K562 (cell line): ENCODE results near the gene RBM34. TPM values are rescaled to one million over a fixed set of nuclear protein-coding genes. Genes with fewer than 3 reads are reported as not detected.

Experiments used
- ATF1 ChIP-seq, 2 experiments: fragments of 450-650 bp in 1 of 2; IDR thresholded peaks; 2 replicates each; pipeline ENCODE4 v1.6.1; 2016; ENCODE audit warnings: missing compliant biosample characterization in 1 of 2, missing genetic modification characterization in 1 of 2
- GTF2F1 ChIP-seq: IDR thresholded peaks from 2 replicates; pipeline ENCODE4 v1.6.1; 2011; ENCODE audit warnings: low read depth, low read length, improper control_type of control experiment
- KAT2B ChIP-seq: IDR thresholded peaks from one replicate; pipeline ENCODE4 v1.6.1; 2012; ENCODE audit warnings: low read depth, mild to moderate bottlenecking, control low read depth, inconsistent platforms, low read length, moderate library complexity
- KAT8 ChIP-seq: fragments of 450-650 bp; IDR thresholded peaks from 2 replicates; pipeline ENCODE4 v1.6.1; 2016; ENCODE audit warnings: low read depth, mild to moderate bottlenecking
- LARP7 ChIP-seq: fragments of 450-650 bp; IDR thresholded peaks from 2 replicates; pipeline ENCODE4 v1.6.1; 2016
- MIER1 ChIP-seq: fragments of 450-650 bp; IDR thresholded peaks from 2 replicates; pipeline ENCODE4 v1.6.1; 2016; ENCODE audit warnings: antibody characterized with exemption, mild to moderate bottlenecking, low read depth
- MYC ChIP-seq, 2 experiments: fragments of 250-450 bp in 1 of 2; sonication (Bioruptor Pico) in 1 of 2; IDR thresholded peaks; 2 replicates each; pipeline versions ENCODE4 v1.5.1 to v1.6.1; 2012 to 2021; ENCODE audit warnings: low read depth in 2 of 2, borderline replicate concordance in 1 of 2, improper control_type of control experiment in 1 of 2, low read length in 1 of 2, mild to moderate bottlenecking in 1 of 2, moderate library complexity in 1 of 2
- NBN ChIP-seq: fragments of 450-650 bp; IDR thresholded peaks from 2 replicates; pipeline ENCODE4 v1.6.1; 2016; ENCODE audit warnings: low read depth, mild to moderate bottlenecking
- NCOA2 ChIP-seq, 2 experiments: fragments of 450-650 bp; IDR thresholded peaks; 2 replicates each; pipeline ENCODE4 v1.6.1; 2018; ENCODE audit warnings: mild to moderate bottlenecking in 2 of 2, moderate library complexity in 1 of 2; ENCODE audit not compliant: partially characterized antibody in 2 of 2
- NFE2L1 ChIP-seq: fragments of 450-650 bp; IDR thresholded peaks from 2 replicates; pipeline ENCODE4 v1.6.1; 2016; ENCODE audit warnings: missing genetic modification characterization, low read depth, mild to moderate bottlenecking, missing compliant biosample characterization, moderate library complexity, borderline replicate concordance
- RAD51 ChIP-seq: fragments of 450-650 bp; IDR thresholded peaks from 2 replicates; pipeline ENCODE4 v1.7.1; 2016; ENCODE audit warnings: low read depth, mild to moderate bottlenecking, borderline replicate concordance
- SRSF9 ChIP-seq: fragments of 200-400 bp; formaldehyde crosslinking; IDR thresholded peaks from 2 replicates; pipeline ENCODE4 v1.6.1; 2017; ENCODE audit warnings: low read depth, low read length, borderline replicate concordance
- TCF3 ChIP-seq: sonication (generic); formaldehyde crosslinking; IDR thresholded peaks from 2 replicates; pipeline ENCODE4 v1.4.0; 2020; ENCODE audit warnings: mild to moderate bottlenecking, missing genetic modification reagents
- ZNF24 ChIP-seq: fragments of 450-650 bp; IDR thresholded peaks from 2 replicates; pipeline ENCODE4 v1.6.1; 2016
- ZNF584 ChIP-seq: fragments of 200-800 bp; sonication (Bioruptor generic); IDR thresholded peaks from 2 replicates; pipeline ENCODE4 v1.6.1; 2016; ENCODE audit warnings: low read depth, mild to moderate bottlenecking, missing genetic modification characterization, missing compliant biosample characterization
- ZNF766 ChIP-seq: fragments of 200-800 bp; sonication (Bioruptor generic); conservative IDR thresholded peaks from 2 replicates; pipeline ENCODE4 v1.6.1; 2016; ENCODE audit warnings: missing genetic modification characterization, missing compliant biosample characterization
- ZNF778 ChIP-seq: fragments of 450-650 bp; formaldehyde crosslinking; IDR thresholded peaks from 2 replicates; pipeline ENCODE4 v1.4.0; 2020; ENCODE audit warnings: mild to moderate bottlenecking, moderate library complexity
- polyA plus RNA-seq, 8 experiments: library from polyadenylated mRNA; depleted of rRNA in 4 of 8; stranded (reverse) in 5 of 8; unstranded in 3 of 8; fragments of >200 nt; fragmentation: Nextera tagmentation in 2 of 8; fragmentation: Illumina TruSeq in 1 of 8; extraction: Ambion mirVana in 2 of 8; extraction: Trizol in 1 of 8; gene quantifications; 2 replicates each; pipeline versions ENCODE4 v1.2.1 to v1.2.3, GENCODE V29; 2011 to 2014; ENCODE audit warnings: inconsistent platforms in 1 of 8, missing spikeins in 1 of 8
- total RNA-seq, 7 experiments: library from RNA; depleted of rRNA in 6 of 7; stranded (reverse); fragments of >200 nt in 6 of 7; fragmentation: Illumina TruSeq in 2 of 7; extraction: Trizol in 2 of 7; gene quantifications; 2 replicates each; pipeline versions ENCODE4 v1.2.1 to v1.2.3, GENCODE V29; 2011 to 2021; ENCODE audit warnings: low replicate concordance in 1 of 7
- TF ChIP-seq, protein P1 (sequence below), 2 experiments: fragments of 450-650 bp; IDR thresholded peaks; 2 replicates each; pipeline ENCODE4 v1.6.1; 2018; ENCODE audit warnings: mild to moderate bottlenecking in 2 of 2, low read depth in 1 of 2; ENCODE audit not compliant: partially characterized antibody in 2 of 2
- TF ChIP-seq, protein P2 (sequence below): fragments of 250-450 bp; sonication (Bioruptor Pico); IDR thresholded peaks from 2 replicates; pipeline ENCODE4 v1.4.0; 2020
- TF ChIP-seq, protein P3 (sequence below): fragments of 450-650 bp; IDR thresholded peaks from 2 replicates; pipeline ENCODE4 v1.6.1; 2018; ENCODE audit not compliant: partially characterized antibody

Gene RBM34
- total and polyA plus RNA-seq, 9 of the 15 experiments (the other 6 are each of a cell fraction or from before 2014, with no cell fraction given) = 64.0 to 178 (median 124) TPM

DNA sequence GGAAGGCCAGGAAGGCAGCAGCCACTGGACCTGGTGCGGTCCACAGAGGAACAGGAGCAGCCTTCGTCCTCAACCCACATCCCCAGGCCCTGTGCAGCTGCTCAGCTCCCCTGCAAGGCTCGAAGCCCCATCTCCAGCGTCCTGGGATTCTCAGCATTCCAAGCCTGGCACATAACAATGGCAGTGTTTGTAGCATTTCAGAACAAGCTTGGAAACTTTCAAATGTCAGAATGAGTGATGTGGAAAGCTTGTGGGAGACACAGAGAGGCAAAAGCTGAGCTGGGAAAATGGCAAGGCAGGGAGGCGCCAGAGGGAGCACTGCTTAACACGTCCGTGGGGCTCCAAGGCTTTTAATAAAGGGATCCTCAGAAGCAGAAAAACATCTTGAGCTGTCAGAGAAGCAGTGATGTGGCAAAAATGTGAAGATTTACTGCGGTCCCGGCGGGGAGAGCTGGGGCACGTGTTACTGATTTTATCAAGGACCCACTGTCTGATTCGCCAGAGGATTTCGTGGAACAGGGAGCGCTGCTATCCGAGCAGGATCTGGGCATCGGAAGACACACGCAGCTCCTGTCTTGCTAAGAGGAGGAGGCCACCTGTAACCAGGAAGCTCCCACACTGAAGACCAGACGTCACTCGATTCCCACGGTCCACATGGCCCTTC lies 70.5 kb downstream of the RBM34 start (continued):
- TF ChIP-seq, protein P1, sequence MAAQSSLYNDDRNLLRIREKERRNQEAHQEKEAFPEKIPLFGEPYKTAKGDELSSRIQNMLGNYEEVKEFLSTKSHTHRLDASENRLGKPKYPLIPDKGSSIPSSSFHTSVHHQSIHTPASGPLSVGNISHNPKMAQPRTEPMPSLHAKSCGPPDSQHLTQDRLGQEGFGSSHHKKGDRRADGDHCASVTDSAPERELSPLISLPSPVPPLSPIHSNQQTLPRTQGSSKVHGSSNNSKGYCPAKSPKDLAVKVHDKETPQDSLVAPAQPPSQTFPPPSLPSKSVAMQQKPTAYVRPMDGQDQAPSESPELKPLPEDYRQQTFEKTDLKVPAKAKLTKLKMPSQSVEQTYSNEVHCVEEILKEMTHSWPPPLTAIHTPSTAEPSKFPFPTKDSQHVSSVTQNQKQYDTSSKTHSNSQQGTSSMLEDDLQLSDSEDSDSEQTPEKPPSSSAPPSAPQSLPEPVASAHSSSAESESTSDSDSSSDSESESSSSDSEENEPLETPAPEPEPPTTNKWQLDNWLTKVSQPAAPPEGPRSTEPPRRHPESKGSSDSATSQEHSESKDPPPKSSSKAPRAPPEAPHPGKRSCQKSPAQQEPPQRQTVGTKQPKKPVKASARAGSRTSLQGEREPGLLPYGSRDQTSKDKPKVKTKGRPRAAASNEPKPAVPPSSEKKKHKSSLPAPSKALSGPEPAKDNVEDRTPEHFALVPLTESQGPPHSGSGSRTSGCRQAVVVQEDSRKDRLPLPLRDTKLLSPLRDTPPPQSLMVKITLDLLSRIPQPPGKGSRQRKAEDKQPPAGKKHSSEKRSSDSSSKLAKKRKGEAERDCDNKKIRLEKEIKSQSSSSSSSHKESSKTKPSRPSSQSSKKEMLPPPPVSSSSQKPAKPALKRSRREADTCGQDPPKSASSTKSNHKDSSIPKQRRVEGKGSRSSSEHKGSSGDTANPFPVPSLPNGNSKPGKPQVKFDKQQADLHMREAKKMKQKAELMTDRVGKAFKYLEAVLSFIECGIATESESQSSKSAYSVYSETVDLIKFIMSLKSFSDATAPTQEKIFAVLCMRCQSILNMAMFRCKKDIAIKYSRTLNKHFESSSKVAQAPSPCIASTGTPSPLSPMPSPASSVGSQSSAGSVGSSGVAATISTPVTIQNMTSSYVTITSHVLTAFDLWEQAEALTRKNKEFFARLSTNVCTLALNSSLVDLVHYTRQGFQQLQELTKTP (IDR thresholded peaks at IDR 0.05; ENCODE audit: low read depth in 1 of 2, partially characterized antibody in 2 of 2) = peak in 1 of 2 experiments; percentile 57
- no peak for TF ChIP-seq NCOA2 (IDR thresholded peaks at IDR 0.05; ENCODE audit: partially characterized antibody in 2 of 2)
- no peak for TF ChIP-seq ZNF778 (CRISPR knock-in tag)
- TF ChIP-seq GTF2F1 = no peak
- TF ChIP-seq, protein P2, sequence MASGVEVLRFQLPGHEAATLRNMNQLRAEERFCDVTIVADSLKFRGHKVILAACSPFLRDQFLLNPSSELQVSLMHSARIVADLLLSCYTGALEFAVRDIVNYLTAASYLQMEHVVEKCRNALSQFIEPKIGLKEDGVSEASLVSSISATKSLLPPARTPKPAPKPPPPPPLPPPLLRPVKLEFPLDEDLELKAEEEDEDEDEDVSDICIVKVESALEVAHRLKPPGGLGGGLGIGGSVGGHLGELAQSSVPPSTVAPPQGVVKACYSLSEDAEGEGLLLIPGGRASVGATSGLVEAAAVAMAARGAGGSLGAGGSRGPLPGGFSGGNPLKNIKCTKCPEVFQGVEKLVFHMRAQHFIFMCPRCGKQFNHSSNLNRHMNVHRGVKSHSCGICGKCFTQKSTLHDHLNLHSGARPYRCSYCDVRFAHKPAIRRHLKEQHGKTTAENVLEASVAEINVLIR = no peak
- peak; percentile 81 for TF ChIP-seq RAD51
- no peak for TF ChIP-seq MIER1
- TF ChIP-seq, protein P3, sequence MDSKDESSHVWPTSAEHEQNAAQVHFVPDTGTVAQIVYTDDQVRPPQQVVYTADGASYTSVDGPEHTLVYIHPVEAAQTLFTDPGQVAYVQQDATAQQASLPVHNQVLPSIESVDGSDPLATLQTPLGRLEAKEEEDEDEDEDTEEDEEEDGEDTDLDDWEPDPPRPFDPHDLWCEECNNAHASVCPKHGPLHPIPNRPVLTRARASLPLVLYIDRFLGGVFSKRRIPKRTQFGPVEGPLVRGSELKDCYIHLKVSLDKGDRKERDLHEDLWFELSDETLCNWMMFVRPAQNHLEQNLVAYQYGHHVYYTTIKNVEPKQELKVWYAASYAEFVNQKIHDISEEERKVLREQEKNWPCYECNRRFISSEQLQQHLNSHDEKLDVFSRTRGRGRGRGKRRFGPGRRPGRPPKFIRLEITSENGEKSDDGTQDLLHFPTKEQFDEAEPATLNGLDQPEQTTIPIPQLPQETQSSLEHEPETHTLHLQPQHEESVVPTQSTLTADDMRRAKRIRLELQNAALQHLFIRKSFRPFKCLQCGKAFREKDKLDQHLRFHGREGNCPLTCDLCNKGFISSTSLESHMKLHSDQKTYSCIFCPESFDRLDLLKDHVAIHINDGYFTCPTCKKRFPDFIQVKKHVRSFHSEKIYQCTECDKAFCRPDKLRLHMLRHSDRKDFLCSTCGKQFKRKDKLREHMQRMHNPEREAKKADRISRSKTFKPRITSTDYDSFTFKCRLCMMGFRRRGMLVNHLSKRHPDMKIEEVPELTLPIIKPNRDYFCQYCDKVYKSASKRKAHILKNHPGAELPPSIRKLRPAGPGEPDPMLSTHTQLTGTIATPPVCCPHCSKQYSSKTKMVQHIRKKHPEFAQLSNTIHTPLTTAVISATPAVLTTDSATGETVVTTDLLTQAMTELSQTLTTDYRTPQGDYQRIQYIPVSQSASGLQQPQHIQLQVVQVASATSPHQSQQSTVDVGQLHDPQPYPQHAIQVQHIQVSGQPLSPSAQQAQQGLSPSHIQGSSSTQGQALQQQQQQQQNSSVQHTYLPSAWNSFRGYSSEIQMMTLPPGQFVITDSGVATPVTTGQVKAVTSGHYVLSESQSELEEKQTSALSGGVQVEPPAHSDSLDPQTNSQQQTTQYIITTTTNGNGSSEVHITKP = no peak
- TF ChIP-seq ATF1 (CRISPR knock-in tag; IDR thresholded peaks at IDR 0.05) = no peak
- peak; percentile 69 for TF ChIP-seq ATF1 (tag; IDR thresholded peaks at IDR 0.05)
- TF ChIP-seq ZNF584 (CRISPR knock-in tag) = no peak
- peak; percentile 36; the same call in 1 of the 2 replicates for TF ChIP-seq NBN
- no peak for TF ChIP-seq SRSF9
- TF ChIP-seq LARP7 = no peak
- no peak for TF ChIP-seq KAT2B
- TF ChIP-seq TCF3 (CRISPR knock-in tag) = no peak
- no peak for TF ChIP-seq NFE2L1
- TF ChIP-seq ZNF24 = peak; percentile 79
- TF ChIP-seq MYC (IDR thresholded peaks at IDR 0.05; ENCODE audit: low read depth, low read length) = peak; percentile 70
- TF ChIP-seq MYC (CRISPR knock-in tag; IDR thresholded peaks at IDR 0.05; ENCODE audit: borderline replicate concordance, low read depth) = no peak
- TF ChIP-seq KAT8 = no peak
- no peak for TF ChIP-seq ZNF766
